NCI-H2029 (cell line): ENCODE results near the gene PPP2R2D.

ENCODE experiments used
- DNase-seq: peaks from one replicate; lab custom pipeline; 2025; lab: John Stamatoyannopoulos, UW

The PPP2R2D gene

GRCh38 chr10:131900350-131901152 is at the start of gene PPP2R2D:
Gene PPP2R2D (plus strand): TSS chr10:131901008. CDS start chr10:131901149, 141 bp downstream.
- peak; percentile 75 for DNase-seq

- DNase-seq, result no peak
These were observed 49.5 kb upstream of the PPP2R2D start for GRCh38 chr10:131851346-131851745.

- DNase-seq, result no peak
These were observed 48.5 kb upstream of the PPP2R2D start for GRCh38 chr10:131852176-131852822.

GRCh38 chr10:131852823-131853609 is 47.8 kb upstream of the PPP2R2D start:
- DNase-seq, result no peak

- DNase-seq, result no peak
These were observed 47.2 kb upstream of the PPP2R2D start for GRCh38 chr10:131853610-131853964.

GRCh38 chr10:131854579-131855335 is 46.1 kb upstream of the PPP2R2D start:
- DNase-seq, result no peak

- DNase-seq, result no peak
These were observed 45.1 kb upstream of the PPP2R2D start for GRCh38 chr10:131855461-131856401.

GRCh38 chr10:131856441-131857094 is 44.2 kb upstream of the PPP2R2D start:
- DNase-seq, result no peak

GRCh38 chr10:131857156-131858117 is 43.4 kb upstream of the PPP2R2D start:
- DNase-seq, result no peak

GRCh38 chr10:131858118-131858515 is 42.7 kb upstream of the PPP2R2D start:
- DNase-seq, result no peak

- no peak for DNase-seq
These were observed 42.0 kb upstream of the PPP2R2D start for GRCh38 chr10:131858583-131859340.

- DNase-seq, result no peak
These were observed 41.3 kb upstream of the PPP2R2D start for GRCh38 chr10:131859341-131860020.

- DNase-seq, result no peak
These were observed 40.5 kb upstream of the PPP2R2D start for GRCh38 chr10:131860311-131860710.

GRCh38 chr10:131860806-131861440 is 39.9 kb upstream of the PPP2R2D start:
- DNase-seq, result no peak

GRCh38 chr10:131862548-131862947 is 38.3 kb upstream of the PPP2R2D start:
- DNase-seq, result no peak

- no peak for DNase-seq
These were observed 35.4 kb upstream of the PPP2R2D start for GRCh38 chr10:131865223-131865917.

GRCh38 chr10:131866673-131867072 is 34.1 kb upstream of the PPP2R2D start:
- no peak for DNase-seq
